Stimulated activated CD4-positive, alpha-beta T cell treated with anti-CD3 and anti-CD28 coated beads, Interleukin-1b, Interleukin-23, amount 100 ng/mL, for 1 hour (primary cell): ENCODE measurements around the gene LRP1B.

Experiments
- DNase-seq, 2 donors: peaks; one replicate each; pipeline ENCODE4 v3.0.0-alpha.2; 2020; ENCODE audit warnings: low read depth in 2 of 2

LRP1B gene

DNA sequence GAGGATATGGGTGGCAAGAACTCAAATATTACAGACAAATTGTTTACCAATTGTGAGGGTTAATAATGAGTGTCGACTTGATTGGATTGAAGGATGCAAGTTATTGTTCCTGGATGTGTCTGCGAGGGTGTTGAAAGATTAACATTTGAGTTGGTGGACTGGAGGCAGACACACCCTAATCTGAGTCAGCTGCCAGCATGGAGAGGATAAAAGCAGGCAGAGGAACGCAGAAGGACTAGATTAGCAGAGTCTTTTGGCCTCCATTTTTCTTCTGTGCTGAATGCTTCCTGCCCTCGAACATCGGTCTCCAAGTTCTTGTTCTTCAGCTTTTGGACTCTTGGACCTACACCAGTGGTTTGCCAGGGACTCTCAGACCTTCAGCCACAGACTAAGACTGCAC is 1503.7 kb downstream of the LRP1B start:
- DNase-seq: no peak

DNA sequence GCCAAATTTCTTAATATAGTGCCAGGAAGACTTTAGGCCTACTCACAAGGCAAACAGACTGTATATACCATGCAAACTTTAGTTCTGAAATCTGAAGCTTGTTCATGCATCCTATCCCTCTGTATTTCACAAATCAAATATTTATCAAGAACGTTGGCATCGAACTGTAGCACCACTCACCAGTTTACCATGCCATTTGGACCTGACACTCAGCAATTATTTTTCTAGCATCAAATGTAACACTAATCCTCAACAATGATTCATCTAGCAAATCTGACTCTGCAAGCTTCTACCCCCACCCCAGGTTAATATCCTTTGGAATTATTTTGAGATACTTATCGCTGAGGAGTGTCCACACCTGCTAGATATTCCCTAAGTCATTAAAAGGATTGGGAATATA is 1506.6 kb downstream of the LRP1B start:
- DNase-seq: no peak

DNA sequence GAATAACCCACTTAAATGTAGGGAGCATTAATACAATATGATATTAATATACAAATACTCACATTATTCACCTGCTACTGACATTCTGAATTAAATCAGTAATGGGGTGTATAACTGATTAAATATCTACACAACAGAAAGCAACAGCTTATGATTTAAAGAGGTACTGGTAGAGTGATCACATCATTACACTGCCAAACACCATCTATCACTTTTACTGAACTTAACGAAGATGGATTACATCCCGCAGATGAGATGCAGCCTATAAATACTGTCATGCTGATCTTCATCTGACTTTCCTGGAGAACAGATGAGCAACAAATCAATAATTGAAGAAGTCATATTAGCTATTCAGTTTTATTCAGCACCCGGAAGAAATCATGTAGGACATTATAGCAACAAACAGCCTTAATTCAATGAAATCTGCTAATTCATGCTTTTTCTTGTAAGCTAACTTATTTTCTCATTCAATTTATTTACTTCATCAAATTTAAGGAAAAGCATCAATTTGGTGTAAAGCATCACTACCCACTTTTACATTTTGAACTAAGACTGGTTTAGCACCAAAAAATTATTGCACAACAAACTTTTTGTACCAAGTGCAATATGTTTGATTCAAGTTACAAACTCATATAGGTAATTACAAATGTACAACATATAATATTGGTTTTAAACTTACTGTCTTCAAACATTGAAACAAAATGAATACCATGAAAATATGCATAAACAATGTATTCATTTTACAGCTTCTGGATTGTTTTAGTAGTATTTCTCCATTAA is 1509.0 kb downstream of the LRP1B start:
- no peak for DNase-seq

DNA sequence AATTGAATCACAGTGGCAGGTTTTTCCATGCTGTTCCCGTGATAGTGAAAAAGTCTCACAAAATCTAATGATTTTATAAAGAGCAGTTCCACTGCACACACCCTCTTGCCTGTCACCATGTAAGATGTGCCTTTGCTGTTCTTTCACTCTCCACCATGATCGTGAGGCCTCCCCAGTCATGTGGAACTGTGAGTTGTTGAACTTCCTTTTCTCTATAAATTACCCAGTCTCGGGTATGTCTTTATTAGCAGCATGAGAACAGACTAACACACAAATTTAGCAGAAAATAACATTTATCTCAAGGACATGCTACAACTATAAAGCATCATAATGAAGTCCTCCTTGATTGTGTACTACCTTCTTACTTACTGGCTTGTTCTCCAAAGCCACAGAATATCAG is 1526.0 kb downstream of the LRP1B start:
- DNase-seq: no peak

DNA sequence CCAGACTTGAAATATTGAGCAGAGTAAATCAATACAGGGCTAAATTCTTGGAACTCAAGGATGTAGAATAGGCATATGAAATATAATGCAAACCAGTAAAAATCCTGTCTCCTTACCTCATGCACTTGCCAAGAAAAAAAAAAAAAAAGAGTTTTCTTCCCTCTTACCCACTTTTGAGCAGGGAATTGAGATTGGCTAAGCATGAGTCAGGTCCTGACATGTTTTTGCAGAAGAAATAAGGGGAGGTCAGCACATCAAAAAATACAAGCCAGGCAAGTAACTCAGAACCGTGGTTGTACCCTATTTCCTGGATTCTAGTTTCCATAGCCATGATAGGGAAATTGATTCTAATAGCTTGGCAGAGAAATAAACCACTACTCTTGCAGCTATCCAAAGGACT is 1526.7 kb downstream of the LRP1B start:
- DNase-seq: no peak

DNA sequence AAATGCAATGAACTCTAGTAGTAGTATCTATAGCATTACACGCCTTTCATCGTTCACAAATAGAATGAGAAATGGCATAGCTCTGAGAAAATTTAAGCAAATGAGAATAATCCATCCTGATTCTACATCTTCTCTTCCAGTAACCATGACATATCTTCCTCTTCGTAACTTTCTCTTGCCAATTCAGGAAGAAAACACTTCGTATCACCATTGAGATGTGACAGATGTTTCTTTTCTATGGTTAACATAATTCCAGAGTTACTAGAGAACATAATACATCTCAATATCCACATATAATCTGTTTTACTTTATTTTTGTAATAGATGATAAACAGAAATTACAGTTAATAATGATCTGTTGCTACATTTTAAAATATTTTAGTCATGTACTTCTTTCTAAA is 1527.4 kb downstream of the LRP1B start:
- no peak for DNase-seq

DNA sequence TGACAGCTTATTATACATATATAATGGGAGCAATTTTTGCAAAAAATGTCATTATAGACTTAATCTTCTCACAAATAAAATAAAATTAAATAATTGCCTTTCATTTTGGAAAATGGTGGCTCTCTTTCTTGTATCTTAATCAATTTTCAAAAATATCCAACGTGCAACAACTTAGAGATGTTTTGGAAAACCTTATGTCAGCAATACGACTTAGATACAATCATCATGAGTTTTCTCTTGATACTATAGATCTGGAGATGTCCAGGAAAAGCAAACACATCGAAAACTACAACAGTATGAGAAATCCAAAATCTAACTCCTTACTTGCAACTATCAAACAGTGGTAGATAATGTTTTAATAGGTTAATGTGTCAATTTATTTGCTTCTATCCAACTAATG is 1529.0 kb downstream of the LRP1B start:
- no peak for DNase-seq

DNA sequence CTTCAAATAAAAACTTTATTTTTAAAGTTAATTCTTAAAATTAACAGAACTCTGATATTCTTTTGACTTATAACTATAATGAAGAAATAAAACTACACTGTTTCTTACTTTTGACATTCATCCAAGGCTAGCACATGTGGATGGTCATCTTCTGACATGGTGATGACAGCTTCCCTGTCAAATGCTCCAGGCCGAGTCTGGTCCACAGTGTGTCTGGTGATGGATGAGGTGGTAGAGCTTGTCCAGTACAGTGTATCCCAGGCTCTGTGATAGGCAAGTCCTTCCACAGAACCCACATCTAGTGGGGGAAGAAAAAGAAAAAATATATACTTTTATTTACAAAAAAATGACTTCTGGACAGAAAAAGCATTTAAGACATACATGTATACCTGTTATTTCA is 1529.5 kb downstream of the LRP1B start:
- DNase-seq: no peak

DNA sequence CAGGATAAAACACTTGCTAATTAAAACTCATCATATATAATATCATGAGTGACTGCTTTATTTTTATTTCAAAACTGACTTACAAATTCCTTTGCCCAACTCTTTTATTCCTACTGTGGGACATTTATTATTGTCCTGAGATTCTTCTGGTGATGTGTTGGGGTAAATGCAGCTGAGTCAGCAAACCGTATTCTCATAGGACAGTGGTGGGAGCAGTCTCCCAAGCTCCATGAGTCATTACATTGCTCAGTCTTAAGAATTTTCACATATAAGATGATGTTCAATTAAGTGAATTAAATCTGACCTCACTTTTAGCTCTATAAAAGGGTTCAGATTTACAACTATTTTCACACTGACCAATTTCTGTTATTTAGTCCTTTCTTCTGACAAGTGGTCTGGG is 1530.7 kb downstream of the LRP1B start:
- no peak for DNase-seq

DNA sequence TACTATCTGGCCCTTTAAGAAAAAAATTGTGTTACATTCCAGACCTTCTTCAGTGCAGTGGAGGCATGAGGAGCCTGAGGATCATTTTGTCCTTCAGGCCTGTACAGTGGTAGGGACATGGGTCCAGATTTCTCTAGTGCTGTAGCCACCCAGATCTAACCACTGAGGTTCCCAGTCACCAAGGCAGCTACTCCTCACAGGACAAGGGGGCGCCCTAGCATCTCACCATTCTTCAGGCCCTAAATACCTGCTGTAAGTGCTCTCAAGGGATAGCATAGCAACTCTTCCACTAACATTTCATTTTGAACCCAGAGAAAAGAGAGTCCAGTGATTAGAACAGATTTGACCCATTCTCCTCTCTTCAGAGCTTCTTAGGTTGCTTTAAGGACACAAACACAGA is 1533.0 kb downstream of the LRP1B start:
- no peak for DNase-seq

DNA sequence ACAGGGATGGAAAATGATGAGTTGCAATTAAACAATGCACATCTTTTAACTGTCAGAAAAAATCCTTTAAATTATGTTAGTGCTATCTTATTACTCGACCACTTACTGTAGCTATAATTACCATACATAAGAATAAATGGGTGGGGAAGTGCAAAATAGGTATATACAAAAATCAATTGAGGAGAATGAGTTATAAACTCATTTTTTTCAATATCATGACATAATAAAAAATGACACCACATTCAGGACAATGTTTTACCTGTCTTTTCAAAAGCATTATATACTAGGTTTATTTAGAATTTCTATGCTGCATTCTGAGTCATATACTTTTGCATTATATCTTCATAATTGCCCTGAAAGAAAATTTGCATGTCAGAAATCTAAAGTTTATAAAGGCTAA is 1533.6 kb downstream of the LRP1B start:
- no peak for DNase-seq

DNA sequence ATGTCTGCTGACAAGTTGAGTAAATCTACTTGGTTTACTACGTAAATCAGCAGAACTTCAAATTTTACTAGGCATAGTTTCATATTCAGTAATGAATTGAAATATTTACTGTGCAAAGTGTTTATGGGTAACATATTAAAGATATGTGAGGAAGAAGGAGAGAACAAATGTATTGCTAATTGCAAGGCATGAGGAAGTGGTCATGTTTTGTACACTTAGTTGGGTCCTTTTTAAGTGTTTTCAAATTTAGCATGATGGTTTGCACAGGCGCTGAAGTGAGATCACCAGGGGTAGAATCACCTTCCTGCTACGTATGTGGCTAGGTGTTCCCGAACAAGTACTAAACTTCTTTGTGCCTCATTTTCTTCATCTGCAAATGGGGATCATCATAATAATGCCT is 1534.4 kb downstream of the LRP1B start:
- DNase-seq: no peak

DNA sequence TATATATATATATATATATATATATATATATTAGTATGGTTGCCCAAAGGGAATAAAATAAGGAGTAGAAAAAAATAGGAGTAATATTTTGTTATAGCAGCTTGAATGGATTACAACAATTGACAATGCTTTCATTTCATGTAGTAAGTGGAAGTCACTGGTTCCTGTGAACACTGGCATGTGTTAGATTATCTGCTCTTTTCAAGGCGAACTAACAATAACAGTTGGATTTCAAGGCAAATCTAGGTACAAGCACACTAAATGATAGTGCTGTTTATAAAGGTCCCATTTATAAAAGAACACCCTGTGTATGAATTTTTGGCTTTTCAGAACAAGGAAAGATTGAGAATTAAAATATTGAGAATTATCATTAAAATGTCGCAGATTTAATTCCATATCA is 1535.7 kb downstream of the LRP1B start:
- no peak for DNase-seq

DNA sequence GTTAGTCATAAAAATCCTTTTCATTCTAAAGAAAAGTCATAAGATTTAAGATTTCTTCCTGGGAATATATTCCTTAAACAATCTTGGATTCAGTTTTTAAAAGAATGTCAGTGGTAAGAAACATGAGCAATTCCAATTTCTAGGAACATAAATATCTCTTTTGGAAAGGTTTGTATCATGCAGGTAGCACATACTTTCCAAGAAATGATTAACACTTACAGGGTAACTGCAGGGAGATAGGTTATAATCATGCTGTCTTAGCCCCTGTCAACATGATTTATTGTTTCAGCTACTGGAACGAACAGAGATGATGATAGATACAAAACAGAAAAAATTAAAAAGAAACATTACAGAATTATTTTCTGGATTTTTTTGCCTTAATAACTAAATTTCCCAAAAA is 1537.7 kb downstream of the LRP1B start:
- DNase-seq: no peak

DNA sequence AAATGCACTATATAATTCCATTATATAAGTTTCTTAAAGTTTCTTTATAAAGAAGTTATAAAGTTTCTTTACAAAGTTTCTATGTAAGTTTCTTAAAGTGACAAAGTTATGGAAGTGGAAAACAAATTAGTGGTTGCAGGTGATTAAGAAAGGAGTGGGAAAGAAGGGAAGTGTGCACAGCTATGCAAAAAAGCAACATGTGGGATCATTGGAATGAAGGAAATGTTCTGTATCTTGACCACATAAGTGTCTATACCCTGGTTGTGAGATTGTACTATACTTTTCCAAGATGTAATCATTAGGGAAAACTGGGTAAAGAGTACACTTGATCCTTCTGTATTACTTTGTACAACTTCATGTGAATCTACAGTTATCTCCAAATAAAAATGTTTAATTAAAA is 1541.1 kb downstream of the LRP1B start:
- DNase-seq: no peak

DNA sequence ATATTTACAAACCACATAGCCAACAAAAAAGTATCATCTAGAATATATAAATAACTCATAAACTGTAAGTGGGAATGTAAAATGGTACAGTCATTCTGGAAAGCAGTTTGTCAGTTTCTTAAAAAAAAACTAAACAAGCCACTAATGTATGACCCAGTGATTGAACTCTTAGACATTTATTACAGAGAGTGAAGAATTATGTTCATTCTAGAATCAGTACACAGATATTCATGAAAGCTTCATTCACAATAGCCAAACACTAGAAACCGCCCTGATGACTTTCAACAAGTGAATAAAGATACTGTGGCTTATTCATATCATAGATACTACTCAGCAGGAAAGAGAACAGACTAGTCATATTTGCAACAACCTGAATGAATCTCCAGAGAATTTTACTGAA is 1541.5 kb downstream of the LRP1B start:
- no peak for DNase-seq

DNA sequence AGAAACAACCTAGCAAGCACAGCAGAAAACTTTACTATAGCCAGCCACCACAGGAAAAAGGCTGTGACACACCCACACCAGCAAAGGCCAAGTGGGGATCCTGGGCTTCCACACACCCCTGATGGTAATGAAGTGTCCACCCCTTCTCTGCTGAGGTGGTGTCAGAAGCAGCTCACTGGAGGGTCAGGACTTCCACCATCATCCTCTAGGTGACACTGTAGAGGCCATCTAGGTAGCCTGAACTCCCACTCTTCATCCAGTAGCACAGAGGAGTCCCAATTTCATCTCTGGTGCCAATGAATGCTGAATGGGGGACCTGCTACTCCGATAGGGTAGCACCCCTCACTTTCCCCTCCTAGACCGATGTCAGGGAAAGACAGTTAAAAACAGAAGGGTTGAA is 1544.4 kb downstream of the LRP1B start:
- DNase-seq: no peak

DNA sequence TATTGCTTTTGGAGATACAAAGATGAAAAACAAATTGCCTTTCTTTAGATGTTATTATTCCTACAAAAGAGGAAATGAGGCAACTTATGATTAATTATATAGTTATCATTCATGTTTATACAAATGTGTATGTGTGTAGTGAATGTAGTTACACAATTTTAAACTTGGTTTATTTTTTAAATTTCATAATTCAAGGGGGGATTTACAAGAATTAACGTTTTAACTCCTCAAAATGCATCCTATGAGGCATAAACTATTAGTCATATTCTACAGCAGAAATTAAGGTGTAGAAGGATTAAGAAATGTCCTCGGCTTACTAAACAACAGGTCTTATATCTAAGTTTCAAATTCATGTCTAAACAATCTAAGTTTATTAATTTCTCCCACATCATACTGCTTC is 1545.8 kb downstream of the LRP1B start:
- DNase-seq: no peak

DNA sequence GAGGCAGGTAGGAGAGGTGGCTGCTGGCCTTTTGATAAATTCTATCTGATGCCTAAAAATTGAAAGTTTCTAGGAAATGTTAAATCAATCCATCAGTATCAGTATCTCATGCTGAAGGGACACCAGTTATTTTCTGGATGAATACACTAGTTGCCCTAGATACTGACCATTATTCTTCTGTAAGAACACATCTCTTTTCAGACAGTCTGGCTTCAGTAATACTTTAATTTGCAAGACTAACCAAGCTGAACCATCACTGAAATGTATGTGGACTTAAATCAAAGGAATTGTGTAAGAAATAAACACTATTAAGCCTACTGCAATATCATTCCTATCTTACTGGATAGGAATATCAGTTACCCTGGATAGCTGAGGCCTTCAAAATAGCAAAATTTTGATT is 1546.3 kb downstream of the LRP1B start:
- no peak for DNase-seq

DNA sequence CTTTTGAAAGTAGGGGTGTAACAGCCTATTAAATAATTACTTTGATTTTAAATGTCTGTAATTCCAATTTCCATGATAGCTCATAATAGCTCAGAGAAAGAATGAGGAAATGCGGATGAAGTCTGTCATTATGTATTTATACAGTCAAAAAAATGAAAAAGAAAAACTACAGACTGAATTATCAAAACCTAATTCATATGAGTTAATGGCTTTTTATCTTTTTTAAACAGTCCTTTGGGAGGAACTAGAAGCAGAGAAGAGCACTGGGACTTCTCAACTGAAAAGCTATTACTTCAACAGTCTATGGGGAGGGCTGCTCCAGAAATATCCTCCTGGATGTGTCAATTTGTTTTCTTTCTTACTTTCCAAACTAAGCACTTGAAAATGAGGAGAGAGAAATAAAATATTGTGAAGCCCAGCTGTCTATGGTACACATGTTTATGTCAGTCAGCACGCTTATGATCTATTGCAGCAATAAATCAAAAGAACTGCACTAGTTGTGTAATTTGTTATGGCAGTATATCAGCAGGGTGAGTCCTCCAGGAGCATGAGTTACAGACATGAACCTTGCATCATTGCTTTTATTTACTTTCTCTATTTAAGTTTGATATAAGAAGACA is 1550.2 kb downstream of the LRP1B start:
- DNase-seq: no peak

DNA sequence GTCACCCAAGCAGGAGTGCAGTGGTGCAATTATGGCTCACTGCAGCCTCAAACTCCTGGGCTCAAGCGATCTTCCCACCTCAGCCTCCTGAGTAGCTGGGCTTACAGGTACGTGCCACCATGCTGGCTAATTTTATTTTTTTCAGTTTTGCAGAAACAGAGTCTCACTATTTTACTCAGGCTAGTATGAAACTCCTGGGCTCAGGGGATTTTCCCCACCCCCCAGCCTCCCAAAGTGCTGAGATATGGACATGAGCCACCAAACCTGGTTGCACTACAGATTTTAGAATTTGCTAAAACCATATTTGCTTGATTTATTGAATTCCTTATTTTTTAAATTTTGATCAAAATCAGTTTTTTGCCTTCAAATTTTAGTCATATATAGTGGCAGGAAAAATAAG is 1553.4 kb downstream of the LRP1B start:
- no peak for DNase-seq

DNA sequence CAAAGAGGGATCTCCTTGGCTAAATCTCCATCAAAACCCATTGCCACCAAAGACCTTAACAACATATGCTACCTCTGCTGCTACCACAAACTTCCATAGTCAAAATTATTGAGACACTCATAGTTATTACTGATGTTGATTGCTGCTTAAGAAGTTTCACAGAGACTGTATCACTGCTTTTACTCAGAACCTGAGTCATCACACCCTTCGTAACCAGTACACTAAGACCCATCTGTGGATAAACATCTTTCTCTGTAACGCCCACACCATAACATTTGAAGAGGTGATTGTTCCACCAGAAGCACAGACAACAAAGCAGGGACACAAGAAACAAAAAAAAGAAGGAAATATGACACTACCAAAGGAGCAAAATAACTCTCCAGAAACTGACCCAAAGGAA is 1563.1 kb downstream of the LRP1B start:
- no peak for DNase-seq

DNA sequence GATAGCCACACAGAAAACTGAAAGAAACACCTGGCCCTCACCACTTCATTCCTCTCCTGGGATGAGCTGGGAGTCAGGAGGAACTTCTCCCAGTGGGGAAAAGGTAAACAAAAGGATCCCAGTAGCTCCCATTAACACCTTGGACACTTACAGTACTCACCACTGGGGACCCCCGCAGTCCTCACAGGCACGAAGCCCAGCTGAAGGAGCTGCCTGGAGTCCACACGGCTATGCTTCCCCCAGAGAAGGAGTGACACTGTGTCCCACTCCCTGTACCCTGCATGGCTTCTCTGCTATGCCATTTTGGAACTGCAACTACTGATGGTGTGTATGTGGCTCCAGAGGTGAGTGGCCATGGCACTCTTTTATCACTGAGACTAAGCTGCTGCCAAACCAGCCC is 1565.1 kb downstream of the LRP1B start:
- no peak for DNase-seq

DNA sequence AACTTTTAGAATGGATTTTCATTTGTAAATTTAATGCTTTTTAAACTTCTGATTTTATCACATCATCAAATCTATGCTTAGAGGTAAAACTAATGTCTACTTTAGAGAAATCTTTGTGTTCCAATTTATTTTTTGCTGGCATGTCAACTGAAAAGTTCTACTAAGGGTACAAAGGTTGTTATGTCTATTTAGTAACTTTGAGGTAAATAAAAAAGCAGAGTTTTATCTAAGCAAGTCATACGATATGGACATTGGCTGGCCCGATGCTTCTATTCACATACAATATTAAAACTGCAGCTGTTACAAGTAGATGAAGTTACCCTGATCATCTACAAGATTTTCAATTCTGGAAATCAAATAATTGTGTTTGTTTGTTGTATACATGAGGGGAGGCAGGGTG is 1575.1 kb downstream of the LRP1B start:
- DNase-seq: no peak
